ENCODE data around the gene ZNF860. TPM values are rescaled to one million over a fixed set of nuclear protein-coding genes. Genes with fewer than 3 reads are reported as not detected.

The ZNF860 gene
- total RNA-seq, 2 experiments from 2014 or later = 20.3 to 22.2 TPM

DNA sequence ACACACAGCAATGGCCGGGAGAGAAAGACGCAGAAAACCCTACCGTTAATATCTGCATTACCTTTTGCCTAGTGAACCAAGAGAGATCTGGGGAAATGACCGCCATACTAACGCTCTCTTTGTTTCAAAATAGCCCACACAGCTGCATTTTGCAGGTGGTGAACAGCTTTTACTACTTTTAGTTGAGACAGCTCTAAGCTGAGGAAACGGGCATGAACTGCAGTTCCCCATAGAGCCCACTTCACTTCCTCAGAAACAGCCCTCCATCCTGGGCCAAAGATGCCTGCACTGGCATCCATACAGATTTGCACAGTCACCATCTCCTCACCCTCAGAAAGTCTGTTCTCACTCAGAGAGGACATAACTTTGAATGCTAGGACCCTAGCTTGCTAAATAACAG, 45.0 kb downstream of the ZNF860 start:
- peak; percentile 98 for DNase-seq (ENCODE audit: low spot score)
- no TSS peak for BruUV-seq (replicated peaks)
- peak overlapping the region; percentile 73 for H3K4me2 ChIP-seq (ENCODE audit: low read length)
- peaks cover 61% of the 10 kb centered on the region for H3K4me1 ChIP-seq (ENCODE audit: insufficient read depth, low read length, poor library complexity, severe bottlenecking)
- TF ChIP-seq, protein P1, sequence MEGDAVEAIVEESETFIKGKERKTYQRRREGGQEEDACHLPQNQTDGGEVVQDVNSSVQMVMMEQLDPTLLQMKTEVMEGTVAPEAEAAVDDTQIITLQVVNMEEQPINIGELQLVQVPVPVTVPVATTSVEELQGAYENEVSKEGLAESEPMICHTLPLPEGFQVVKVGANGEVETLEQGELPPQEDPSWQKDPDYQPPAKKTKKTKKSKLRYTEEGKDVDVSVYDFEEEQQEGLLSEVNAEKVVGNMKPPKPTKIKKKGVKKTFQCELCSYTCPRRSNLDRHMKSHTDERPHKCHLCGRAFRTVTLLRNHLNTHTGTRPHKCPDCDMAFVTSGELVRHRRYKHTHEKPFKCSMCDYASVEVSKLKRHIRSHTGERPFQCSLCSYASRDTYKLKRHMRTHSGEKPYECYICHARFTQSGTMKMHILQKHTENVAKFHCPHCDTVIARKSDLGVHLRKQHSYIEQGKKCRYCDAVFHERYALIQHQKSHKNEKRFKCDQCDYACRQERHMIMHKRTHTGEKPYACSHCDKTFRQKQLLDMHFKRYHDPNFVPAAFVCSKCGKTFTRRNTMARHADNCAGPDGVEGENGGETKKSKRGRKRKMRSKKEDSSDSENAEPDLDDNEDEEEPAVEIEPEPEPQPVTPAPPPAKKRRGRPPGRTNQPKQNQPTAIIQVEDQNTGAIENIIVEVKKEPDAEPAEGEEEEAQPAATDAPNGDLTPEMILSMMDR (conservative IDR thresholded peaks at IDR 0.05; ENCODE audit: low read length) = no peak
- TF ChIP-seq EZH2phosphoT487 (IDR thresholded peaks at IDR 0.05; ENCODE audit: borderline replicate concordance, low read depth, low read length) = no peak
- peak overlapping the region; percentile 57; the same call in 1 of the 2 replicates for H2AFZ ChIP-seq (ENCODE audit: low read length)
- H4K20me1 ChIP-seq (ENCODE audit: insufficient read depth, low read length) = no peaks in the 10 kb centered on the region
- H3K79me2 ChIP-seq (ENCODE audit: insufficient read depth, low read depth, low read length) = no peaks in the 10 kb centered on the region; the same call in 1 of the 2 replicates
- H3K36me3 ChIP-seq (ENCODE audit: insufficient read depth, low read length) = peaks cover 22% of the 10 kb centered on the region
- peaks cover 25% of the 10 kb centered on the region; the same call in 1 of the 2 replicates for H3K9me3 ChIP-seq (ENCODE audit: low read length)
- intact Hi-C loops (cut with micrococcal nuclease; ENCODE audit: unreplicated experiment) = loop anchor here (2.0 to 5.0 kb wide), 6 partner anchors 46 to 494 kb away; partner anchors contain the start of genes GPD1L, OSBPL10, STT3B and ZNF860
- no peaks in the 10 kb centered on the region for H3K9me2 ChIP-seq (ENCODE audit: insufficient read depth, low read length)
- POLR2A ChIA-PET = interaction anchor here (0.6 to 3.8 kb wide), 14 partner anchors 10 to 494 kb away, joined by 3 to 22 read pairs (median 4); partner anchors contain the start of gene STT3B
- CTCF ChIA-PET (ENCODE audit: unreplicated experiment) = interaction anchor here (1.5 kb wide), 1 partner anchor 44 kb away, joined by 4 read pairs; no protein-coding TSS in a partner anchor
- H3K27ac ChIP-seq (ENCODE audit: low read depth, low read length, poor library complexity, severe bottlenecking) = peak overlapping the region; percentile 100
- peak overlapping the region; percentile 42 for H3K4me3 ChIP-seq (ENCODE audit: low read depth, low read length, poor library complexity, severe bottlenecking)

DNA sequence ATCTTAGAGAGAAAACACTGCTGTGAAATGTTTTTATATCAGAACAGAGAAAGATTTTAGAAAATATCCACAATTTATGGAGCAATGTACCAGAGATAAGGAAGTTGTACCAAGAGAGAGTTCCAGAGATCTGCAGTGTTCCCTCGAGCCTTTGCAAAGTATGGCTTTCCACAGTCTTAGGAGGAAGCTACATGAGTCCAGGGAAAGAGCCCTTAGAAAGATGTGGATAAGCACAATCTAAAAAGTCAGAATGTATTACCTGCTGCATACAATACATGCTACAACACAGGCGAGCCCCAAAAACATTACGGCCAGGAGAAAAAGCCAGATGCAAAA, 56.4 kb downstream of the ZNF860 start:
- no peak overlapping the region for H3K4me2 ChIP-seq (ENCODE audit: low read length)
- ChIA-PET CTCF (ENCODE audit: unreplicated experiment) (interaction anchor here (0.5 kb wide), 1 partner anchor 12 kb away, joined by 3 read pairs; no protein-coding TSS in a partner anchor), POLR2A (interaction anchor here (1.5 to 2.3 kb wide), 2 partner anchors 12 to 13 kb away, joined by 5 to 20 read pairs; no protein-coding TSS in a partner anchor)
- no TSS peak for BruUV-seq (replicated peaks)
- H3K36me3 ChIP-seq (ENCODE audit: insufficient read depth, low read length) = no peaks in the 10 kb centered on the region; the same call in 1 of the 2 replicates
- TF ChIP-seq EZH2phosphoT487 (IDR thresholded peaks at IDR 0.05; ENCODE audit: borderline replicate concordance, low read depth, low read length) = no peak
- TF ChIP-seq, protein P1 (conservative IDR thresholded peaks at IDR 0.05; ENCODE audit: low read length) = no peak
- H4K20me1 ChIP-seq (ENCODE audit: insufficient read depth, low read length) = no peaks in the 10 kb centered on the region
- H3K27ac ChIP-seq (ENCODE audit: low read depth, low read length, poor library complexity, severe bottlenecking) = no peak overlapping the region
- H3K9me3 ChIP-seq (ENCODE audit: low read length) = peaks cover 19% of the 10 kb centered on the region
- no peak overlapping the region for H2AFZ ChIP-seq (ENCODE audit: low read length)
- H3K4me3 ChIP-seq (ENCODE audit: low read depth, low read length, poor library complexity, severe bottlenecking) = no peak overlapping the region
- H3K9me2 ChIP-seq (ENCODE audit: insufficient read depth, low read length) = no peaks in the 10 kb centered on the region
- H3K4me1 ChIP-seq (ENCODE audit: insufficient read depth, low read length, poor library complexity, severe bottlenecking) = peaks cover 9% of the 10 kb centered on the region
- intact Hi-C loops (cut with micrococcal nuclease; ENCODE audit: unreplicated experiment) = no loop called here
- no peak for DNase-seq (ENCODE audit: low spot score)
- no peaks in the 10 kb centered on the region for H3K79me2 ChIP-seq (ENCODE audit: insufficient read depth, low read depth, low read length)

DNA sequence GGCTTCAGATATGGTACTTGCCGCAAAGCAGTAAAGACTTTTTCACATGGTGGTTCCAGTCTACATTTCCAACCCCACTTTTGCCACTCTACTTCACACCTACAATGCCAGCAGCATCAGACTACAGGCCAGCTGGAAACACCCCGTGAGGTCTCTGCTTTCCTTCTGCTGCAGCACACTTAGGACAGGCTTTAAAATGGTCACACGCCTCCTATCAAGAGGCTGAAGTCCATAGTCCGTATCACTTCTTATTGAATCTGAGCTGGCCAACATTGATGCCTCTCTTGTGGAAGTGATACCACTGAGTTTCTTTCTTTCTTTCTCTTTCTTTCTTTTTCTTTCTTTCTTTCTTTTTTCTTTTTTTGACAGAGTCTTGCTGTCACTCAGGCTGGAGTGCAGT, 59.8 kb downstream of the ZNF860 start:
- ChIA-PET CTCF (ENCODE audit: unreplicated experiment) (no interaction called here), POLR2A (interaction anchor here (0.5 to 1.9 kb wide), 3 partner anchors 8 to 111 kb away, joined by 3 to 6 read pairs (median 5); no protein-coding TSS in a partner anchor)
- Histone ChIP-seq H3K27ac (ENCODE audit: low read depth, low read length, poor library complexity, severe bottlenecking) (no peak overlapping the region), H3K4me1 (ENCODE audit: insufficient read depth, low read length, poor library complexity, severe bottlenecking) (peaks cover 9% of the 10 kb centered on the region), H3K36me3 (ENCODE audit: insufficient read depth, low read length) (peaks cover 4% of the 10 kb centered on the region; the same call in 1 of the 2 replicates), H3K4me2 (ENCODE audit: low read length) (no peak overlapping the region), H4K20me1 (ENCODE audit: insufficient read depth, low read length) (no peaks in the 10 kb centered on the region), H3K9me2 (ENCODE audit: insufficient read depth, low read length) (no peaks in the 10 kb centered on the region), H3K9me3 (ENCODE audit: low read length) (peaks cover 24% of the 10 kb centered on the region), H3K79me2 (ENCODE audit: insufficient read depth, low read depth, low read length) (no peaks in the 10 kb centered on the region), H3K4me3 (ENCODE audit: low read depth, low read length, poor library complexity, severe bottlenecking) (no peak overlapping the region), H2AFZ (ENCODE audit: low read length) (no peak overlapping the region)
- DNase-seq (ENCODE audit: low spot score) = no peak
- intact Hi-C loops (cut with micrococcal nuclease; ENCODE audit: unreplicated experiment) = no loop called here
- no peak for TF ChIP-seq EZH2phosphoT487 (IDR thresholded peaks at IDR 0.05; ENCODE audit: borderline replicate concordance, low read depth, low read length)
- TF ChIP-seq, protein P1 (conservative IDR thresholded peaks at IDR 0.05; ENCODE audit: low read length) = no peak
- no TSS peak for BruUV-seq (replicated peaks)

All from OCI-LY7 (cell line).